ENCODE data around the gene B3GNT4.

DNA sequence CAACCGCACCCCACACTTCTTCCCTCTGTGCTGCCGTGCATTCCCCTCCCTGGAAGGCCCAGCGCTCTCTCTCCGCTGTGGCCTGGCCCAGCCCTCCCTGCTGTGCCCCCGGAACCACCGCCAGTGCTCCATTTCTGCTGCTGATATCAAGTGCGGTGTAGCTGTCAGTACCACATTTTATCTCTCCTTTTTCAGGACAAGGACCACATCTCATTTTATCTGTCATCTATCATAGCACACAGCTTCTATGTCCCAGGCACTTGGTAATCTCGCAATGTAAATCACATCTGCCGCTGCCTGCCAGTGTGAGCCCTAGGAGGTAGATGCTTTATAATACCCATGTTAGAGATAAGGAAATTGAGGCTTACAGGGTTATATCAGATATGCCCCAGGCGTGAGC, 47.8 kb upstream of the B3GNT4 start:
- TF ChIP-seq, protein P1, sequence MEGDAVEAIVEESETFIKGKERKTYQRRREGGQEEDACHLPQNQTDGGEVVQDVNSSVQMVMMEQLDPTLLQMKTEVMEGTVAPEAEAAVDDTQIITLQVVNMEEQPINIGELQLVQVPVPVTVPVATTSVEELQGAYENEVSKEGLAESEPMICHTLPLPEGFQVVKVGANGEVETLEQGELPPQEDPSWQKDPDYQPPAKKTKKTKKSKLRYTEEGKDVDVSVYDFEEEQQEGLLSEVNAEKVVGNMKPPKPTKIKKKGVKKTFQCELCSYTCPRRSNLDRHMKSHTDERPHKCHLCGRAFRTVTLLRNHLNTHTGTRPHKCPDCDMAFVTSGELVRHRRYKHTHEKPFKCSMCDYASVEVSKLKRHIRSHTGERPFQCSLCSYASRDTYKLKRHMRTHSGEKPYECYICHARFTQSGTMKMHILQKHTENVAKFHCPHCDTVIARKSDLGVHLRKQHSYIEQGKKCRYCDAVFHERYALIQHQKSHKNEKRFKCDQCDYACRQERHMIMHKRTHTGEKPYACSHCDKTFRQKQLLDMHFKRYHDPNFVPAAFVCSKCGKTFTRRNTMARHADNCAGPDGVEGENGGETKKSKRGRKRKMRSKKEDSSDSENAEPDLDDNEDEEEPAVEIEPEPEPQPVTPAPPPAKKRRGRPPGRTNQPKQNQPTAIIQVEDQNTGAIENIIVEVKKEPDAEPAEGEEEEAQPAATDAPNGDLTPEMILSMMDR (conservative IDR thresholded peaks at IDR 0.05; ENCODE audit: low read length): no peak
- TF ChIP-seq EZH2phosphoT487 (IDR thresholded peaks at IDR 0.05; ENCODE audit: borderline replicate concordance, low read depth, low read length): no peak

Data from OCI-LY7 (cell line).